HG03045 (cell line): ENCODE data around the gene FAHD1.

Experiments used
- ATAC-seq: cut with Tn5 transposase; IDR thresholded peaks from one replicate; pipeline ENCODE4 v1.9.1; 2021; ENCODE audit warnings: mild to moderate bottlenecking, moderate library complexity; ENCODE audit not compliant: unreplicated experiment

Gene FAHD1

GRCh38 chr16:1878256-1878655, 51.2 kb downstream of the FAHD1 start:
- ATAC-seq = no peak
